ENCODE data around the gene IRS1.

The IRS1 gene

GRCh38 chr2:226825056-226825455 is 25.4 kb upstream of the IRS1 start:
- DNase-seq (ENCODE audit: low read depth), result no peak

GRCh38 chr2:226818930-226819329 is 19.3 kb upstream of the IRS1 start:
- no peak for DNase-seq (ENCODE audit: low read depth)

- DNase-seq (ENCODE audit: low read depth), result peak; percentile 32
Observed at GRCh38 chr2:226813148-226813701, 13.6 kb upstream of the IRS1 start.

GRCh38 chr2:226803410-226803809 is 3.8 kb upstream of the IRS1 start:
- no peak for DNase-seq (ENCODE audit: low read depth)

- DNase-seq (ENCODE audit: low read depth), result peak; percentile 80
Observed at GRCh38 chr2:226802573-226802972, 3.0 kb upstream of the IRS1 start.

- DNase-seq (ENCODE audit: low read depth), result peak; percentile 34
Observed at GRCh38 chr2:226800941-226801784, 1.5 kb upstream of the IRS1 start.

GRCh38 chr2:226799976-226800940 is 638 bp upstream of the IRS1 start:
- DNase-seq (ENCODE audit: low read depth), result peak; percentile 10

- peak; percentile 59 for DNase-seq (ENCODE audit: low read depth)
Observed at GRCh38 chr2:226798422-226799210, 1.0 kb downstream of the IRS1 start.

GRCh38 chr2:226797989-226798421 is 1.6 kb downstream of the IRS1 start:
- DNase-seq (ENCODE audit: low read depth), result no peak

GRCh38 chr2:226797289-226797988 is 2.2 kb downstream of the IRS1 start:
- DNase-seq (ENCODE audit: low read depth), result no peak

- peak; percentile 26 for DNase-seq (ENCODE audit: low read depth)
Observed at GRCh38 chr2:226796840-226797288, 2.8 kb downstream of the IRS1 start.

GRCh38 chr2:226796012-226796839 is 3.4 kb downstream of the IRS1 start:
- no peak for DNase-seq (ENCODE audit: low read depth)

GRCh38 chr2:226795281-226796011 is 4.2 kb downstream of the IRS1 start:
- peak; percentile 40 for DNase-seq (ENCODE audit: low read depth)

- DNase-seq (ENCODE audit: low read depth), result peak; percentile 77
Observed at GRCh38 chr2:226794751-226795171, 4.9 kb downstream of the IRS1 start.

GRCh38 chr2:226794196-226794661 is 5.4 kb downstream of the IRS1 start:
- DNase-seq (ENCODE audit: low read depth), result peak; percentile 45

- DNase-seq (ENCODE audit: low read depth), result peak; percentile 32
Observed at GRCh38 chr2:226793646-226794045, 6.0 kb downstream of the IRS1 start.

GRCh38 chr2:226792155-226792881 is 7.3 kb downstream of the IRS1 start:
- DNase-seq (ENCODE audit: low read depth), result peak; percentile 15

GRCh38 chr2:226791487-226792081 is 8.0 kb downstream of the IRS1 start:
- peak; percentile 84 for DNase-seq (ENCODE audit: low read depth)

All from EH (cell line).